H9 (cell line): ENCODE data around the gene ALLC. TPM values are rescaled to one million over a fixed set of nuclear protein-coding genes. Genes with fewer than 3 reads are reported as not detected.

Source experiments
- DNase-seq: peaks from one replicate; pipeline ENCODE4 v3.0.0-alpha.2; 2017
- H2AFZ ChIP-seq: one replicate; pipeline ENCODE4 v1.6.1; 2013; ENCODE audit warnings: mild to moderate bottlenecking, low read length, control low read depth, moderate library complexity
- H2AK5ac ChIP-seq: 2 replicates; pipeline ENCODE4 v1.6.1; 2013; ENCODE audit warnings: low read length, control low read depth, mixed read lengths; ENCODE audit not compliant: insufficient read length
- H2BK120ac ChIP-seq: one replicate; pipeline ENCODE4 v1.6.1; 2013; ENCODE audit warnings: low read depth, mild to moderate bottlenecking, low read length, control low read depth, inconsistent platforms; ENCODE audit not compliant: poor library complexity, severe bottlenecking
- H2BK12ac ChIP-seq: 2 replicates; pipeline ENCODE4 v1.6.1; 2013; ENCODE audit warnings: low read length, control low read depth, mixed read lengths, low read depth; ENCODE audit not compliant: insufficient read length
- H2BK15ac ChIP-seq: 2 replicates; pipeline ENCODE4 v1.6.1; 2013; ENCODE audit warnings: low read depth, low read length, control low read depth
- H2BK20ac ChIP-seq: one replicate; pipeline ENCODE4 v1.6.1; 2013; ENCODE audit warnings: low read depth, mild to moderate bottlenecking, low read length, control low read depth, inconsistent platforms; ENCODE audit not compliant: poor library complexity, severe bottlenecking
- H2BK5ac ChIP-seq: 2 replicates; pipeline ENCODE4 v1.6.1; 2013; ENCODE audit warnings: low read length, control low read depth, mixed read lengths; ENCODE audit not compliant: insufficient read length
- H3K14ac ChIP-seq: 2 replicates; pipeline ENCODE4 v1.6.1; 2013; ENCODE audit warnings: low read length, control low read depth; ENCODE audit not compliant: insufficient read depth
- H3K18ac ChIP-seq: 2 replicates; pipeline ENCODE4 v1.6.1; 2013; ENCODE audit warnings: low read depth, mild to moderate bottlenecking, mixed read lengths, low read length, control low read depth; ENCODE audit not compliant: insufficient read length
- H3K23ac ChIP-seq: 2 replicates; pipeline ENCODE4 v1.6.1; 2013; ENCODE audit warnings: low read length, control low read depth, mixed read lengths, low read depth; ENCODE audit not compliant: insufficient read length
- H3K23me2 ChIP-seq: 2 replicates; pipeline ENCODE4 v1.6.1; 2013; ENCODE audit warnings: low read depth, mild to moderate bottlenecking, mixed read lengths, low read length, control low read depth; ENCODE audit not compliant: insufficient read length, poor library complexity, severe bottlenecking
- H3K27ac ChIP-seq: 2 replicates; pipeline ENCODE4 v1.5.1; 2013; ENCODE audit warnings: low read length, control low read depth, mixed read lengths, low read depth; ENCODE audit not compliant: insufficient read length
- H3K27me3 ChIP-seq: 2 replicates; pipeline ENCODE4 v1.6.1; 2013; ENCODE audit warnings: low read length, control low read depth, inconsistent platforms; ENCODE audit not compliant: insufficient read depth
- H3K4ac ChIP-seq: 2 replicates; pipeline ENCODE4 v1.6.1; 2013; ENCODE audit warnings: low read depth, mild to moderate bottlenecking, control low read depth, inconsistent platforms, low read length, moderate library complexity
- H3K4me1 ChIP-seq: 2 replicates; pipeline ENCODE4 v1.6.1; 2013; ENCODE audit warnings: low read length, control low read depth, inconsistent platforms; ENCODE audit not compliant: insufficient read depth
- H3K4me2 ChIP-seq: 2 replicates; pipeline ENCODE4 v1.6.1; 2013; ENCODE audit warnings: low read length, control low read depth, mixed read lengths; ENCODE audit not compliant: insufficient read length, insufficient read depth
- H3K56ac ChIP-seq: 2 replicates; pipeline ENCODE4 v1.6.1; 2013; ENCODE audit warnings: low read depth, mild to moderate bottlenecking, mixed read lengths, low read length, control low read depth; ENCODE audit not compliant: insufficient read length
- H3K79me1 ChIP-seq: 2 replicates; pipeline ENCODE4 v1.6.1; 2013; ENCODE audit warnings: low read depth, mild to moderate bottlenecking, moderate library complexity, low read length, control low read depth, inconsistent platforms; ENCODE audit not compliant: insufficient read depth, poor library complexity, severe bottlenecking
- H3K79me2 ChIP-seq: 2 replicates; pipeline ENCODE4 v1.6.1; 2013; ENCODE audit warnings: low read length, control low read depth, inconsistent platforms; ENCODE audit not compliant: insufficient read depth
- H3K9ac ChIP-seq: 2 replicates; pipeline ENCODE4 v1.6.1; 2013; ENCODE audit warnings: low read length, control low read depth, mixed read lengths; ENCODE audit not compliant: insufficient read length; ENCODE audit errors: extremely low read depth
- H3K9me3 ChIP-seq: one replicate; pipeline ENCODE4 v1.6.1; 2013; ENCODE audit warnings: low read depth, low read length, inconsistent platforms; ENCODE audit not compliant: control insufficient read depth
- H3T11ph ChIP-seq: one replicate; pipeline ENCODE4 v1.6.1; 2013; ENCODE audit warnings: mild to moderate bottlenecking, low read length, control low read depth, inconsistent platforms
- H4K20me1 ChIP-seq: one replicate; pipeline ENCODE4 v1.6.1; 2013; ENCODE audit not compliant: control insufficient read depth, insufficient read length, insufficient read depth
- H4K5ac ChIP-seq: 2 replicates; pipeline ENCODE4 v1.6.1; 2013; ENCODE audit warnings: low read depth, mild to moderate bottlenecking, mixed read lengths, low read length, control low read depth; ENCODE audit not compliant: insufficient read length
- H4K8ac ChIP-seq: replicated peaks from 2 replicates; pipeline ENCODE4 v1.6.1; 2013; ENCODE audit warnings: low read length, control low read depth, mixed read lengths, low read depth; ENCODE audit not compliant: insufficient read length
- H4K91ac ChIP-seq: 2 replicates; pipeline ENCODE4 v1.6.1; 2013; ENCODE audit warnings: low read depth, mild to moderate bottlenecking, moderate library complexity, mixed read lengths, low read length, control low read depth; ENCODE audit not compliant: insufficient read length
- H3K27ac Mint-ChIP-seq, 3 experiments: 2 replicates in 2 of 3; 3 replicates in 1 of 3; pipeline ENCODE4 v1.8.0; 2020 to 2021; ENCODE audit warnings: mixed read lengths in 3 of 3, mild to moderate bottlenecking in 1 of 3, moderate library complexity in 1 of 3
- H3K27me3 Mint-ChIP-seq: 2 replicates; pipeline ENCODE4 v1.8.0; 2021; ENCODE audit warnings: low read depth, mild to moderate bottlenecking, moderate library complexity, mixed read lengths
- H3K36me3 Mint-ChIP-seq, 3 experiments: 2 replicates in 2 of 3; 3 replicates in 1 of 3; pipeline ENCODE4 v1.8.0; 2020 to 2021; ENCODE audit warnings: low read depth in 3 of 3, mixed read lengths in 3 of 3; ENCODE audit not compliant: insufficient read depth in 1 of 3
- H3K4me1 Mint-ChIP-seq, 2 experiments: 2 replicates each; pipeline ENCODE4 v1.8.0; 2020; ENCODE audit warnings: mixed read lengths in 2 of 2
- H3K4me3 Mint-ChIP-seq, 2 experiments: 2 replicates in 1 of 2; 3 replicates in 1 of 2; pipeline ENCODE4 v1.8.0; 2020 to 2021; ENCODE audit warnings: mild to moderate bottlenecking in 2 of 2, mixed read lengths in 2 of 2, moderate library complexity in 1 of 2
- H3K9me3 Mint-ChIP-seq, 2 experiments: 2 replicates in 1 of 2; 3 replicates in 1 of 2; pipeline ENCODE4 v1.8.0; 2020; ENCODE audit warnings: mild to moderate bottlenecking in 2 of 2, mixed read lengths in 2 of 2, moderate library complexity in 1 of 2
- CTCF ChIP-seq: fragments of 200-600 bp; sonication (generic); conservative IDR thresholded peaks from 3 replicates; pipeline ENCODE4 v1.8.0; 2021; ENCODE audit warnings: antibody characterized with exemption, mild to moderate bottlenecking
- WGBS: extraction: QIAGEN DNeasy Blood & Tissue Kit; methylation state at CpG from one replicate; pipeline ENCODE4 v1.1.7; 2013; ENCODE audit warnings: missing lambda C conversion rate, low lambda C conversion rate, mixed read lengths; ENCODE audit not compliant: insufficient read length; ENCODE audit errors: extremely low coverage; 5-methylcytosine and 5-hydroxymethylcytosine counted together
- total RNA-seq: library from RNA; stranded (reverse); gene quantifications from 2 replicates; pipeline ENCODE4 v1.2.1, GENCODE V29; 2021

The ALLC gene
- total RNA-seq, 1 experiment from 2014 or later = not detected

GRCh38 chr2:3628241-3628679 lies 29.7 kb upstream of the ALLC start:
- H2BK20ac ChIP-seq = no peak overlapping the region
- Mint-ChIP-seq H3K36me3 (no peaks in the 10 kb centered on the region), H3K4me1 (peaks cover 12 to 15% of the 10 kb centered on the region in 2 experiments), H3K27me3 (peaks cover 5% of the 10 kb centered on the region), H3K27ac (no peak overlapping the region), H3K9me3 (peaks cover 0 to 3% of the 10 kb centered on the region in 2 experiments; a peak in 1 of 5 replicates), H3K4me3 (no peak overlapping the region)
- H2BK15ac ChIP-seq = no peak overlapping the region
- no peak overlapping the region for H3K4me2 ChIP-seq
- no peak overlapping the region for H4K5ac ChIP-seq
- no peak overlapping the region for H2AK5ac ChIP-seq
- H3K18ac ChIP-seq = no peak overlapping the region
- H2AFZ ChIP-seq = no peak overlapping the region
- H3K79me2 ChIP-seq = no peaks in the 10 kb centered on the region
- peak; percentile 26 for DNase-seq
- no peak overlapping the region for H2BK120ac ChIP-seq
- no peak overlapping the region for H3T11ph ChIP-seq
- no peak for TF ChIP-seq CTCF
- no CpG with 5 or more reads among the region's 10 CpGs for WGBS
- no peak overlapping the region for H4K91ac ChIP-seq
- no peak overlapping the region for H3K4ac ChIP-seq
- H3K27me3 ChIP-seq = no peaks in the 10 kb centered on the region
- no peaks in the 10 kb centered on the region for H4K20me1 ChIP-seq
- no peak overlapping the region for H3K27ac ChIP-seq
- H3K14ac ChIP-seq = no peak overlapping the region
- H3K23ac ChIP-seq = no peak overlapping the region
- no peak overlapping the region for H3K9ac ChIP-seq
- H3K79me1 ChIP-seq = no peaks in the 10 kb centered on the region
- no peak overlapping the region for H3K56ac ChIP-seq
- no peak overlapping the region for H2BK12ac ChIP-seq
- no peaks in the 10 kb centered on the region for H3K23me2 ChIP-seq
- no peak overlapping the region for H4K8ac ChIP-seq
- H2BK5ac ChIP-seq = no peak overlapping the region
- H3K9me3 ChIP-seq = no peaks in the 10 kb centered on the region
- no peaks in the 10 kb centered on the region for H3K4me1 ChIP-seq
